ENCODE data around the gene AOX1. TPM values are rescaled to one million over a fixed set of nuclear protein-coding genes. Genes with fewer than 3 reads are reported as not detected.

The AOX1 gene
- total and polyA plus RNA-seq, 2 of the 8 experiments (the other 6 are each of a cell fraction or from before 2014, with no cell fraction given): 5.6 to 8.3 TPM

DNA sequence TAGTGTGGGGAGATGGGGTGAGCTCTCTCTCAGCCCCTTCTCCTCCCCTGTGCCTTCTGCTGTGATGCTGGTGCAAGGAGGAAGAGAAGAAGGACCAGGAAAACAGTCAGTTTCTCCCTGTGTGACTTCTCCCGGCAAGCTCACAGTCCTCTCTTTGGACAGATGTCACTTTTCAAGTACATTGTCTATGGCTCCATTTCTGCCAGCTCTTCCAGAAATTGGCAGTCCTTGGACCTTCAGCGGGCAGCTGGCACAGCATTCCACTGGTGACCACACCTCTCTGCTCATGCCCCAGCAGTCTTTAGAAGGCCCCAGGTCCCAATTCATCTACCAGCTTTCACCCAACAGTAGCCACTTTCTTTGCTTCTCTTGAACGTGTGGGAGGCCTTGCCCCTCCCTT lies 63.9 kb downstream of the AOX1 start (continued):
- no peak for TF ChIP-seq CTBP2 (IDR thresholded peaks at IDR 0.05; ENCODE audit: borderline replicate concordance, insufficient read depth, insufficient read length, low read length)
- no peak for TF ChIP-seq CHD2 (IDR thresholded peaks at IDR 0.05; ENCODE audit: low read length)
- TF ChIP-seq TAF1 (IDR thresholded peaks at IDR 0.05; ENCODE audit: low read depth, low read length): no peak
- no peak for TF ChIP-seq ATF2 (IDR thresholded peaks at IDR 0.05; ENCODE audit: low read length)
- no peak for TF ChIP-seq TCF12 (IDR thresholded peaks at IDR 0.05; ENCODE audit: low read depth, low read length)
